ENCODE measurements around the gene CT47C1.
"Not testable (repeated sequence)": the region's sequence is repeated elsewhere in the genome, so short reads cannot be mapped to it uniquely, and the experiment has no call there.

CT47C1 gene

DNA sequence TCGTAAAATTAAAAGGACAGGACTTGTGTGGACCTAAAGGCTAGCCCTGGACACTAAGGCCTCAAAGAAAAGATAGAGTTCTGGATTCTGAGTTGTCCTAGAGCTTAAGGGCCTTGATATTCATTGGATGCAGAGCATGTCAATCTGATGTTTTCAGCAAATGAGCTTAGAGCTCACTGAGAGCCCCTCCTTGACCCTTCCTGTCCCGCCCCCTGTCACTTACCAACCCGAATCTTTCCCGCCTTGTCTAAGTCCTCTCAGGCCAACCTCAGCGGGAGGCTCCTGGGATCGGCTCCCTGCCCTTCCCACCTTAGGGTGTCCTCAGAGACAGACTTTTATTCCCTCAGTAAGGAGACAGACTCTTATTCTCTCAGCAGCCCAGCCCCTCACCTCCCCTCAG is at the start of gene CT47C1:
Gene CT47C1 (plus strand): TSS at position 250 of the 400 bp plus-strand sequence. CDS start 233 bp downstream, outside the sequence.
- Mint-ChIP-seq H3K36me3 (no peaks in the 10 kb centered on the region), H3K4me1 (no peaks in the 10 kb centered on the region), H3K4me3 (no peak within 1 kb of the TSS), H3K27ac (no peak within 1 kb of the TSS), H3K9me3 (no peaks in the 10 kb centered on the region)
- no peak for ATAC-seq
- DNase-seq (ENCODE audit: low spot score in 2 of 2) = no peak

DNA sequence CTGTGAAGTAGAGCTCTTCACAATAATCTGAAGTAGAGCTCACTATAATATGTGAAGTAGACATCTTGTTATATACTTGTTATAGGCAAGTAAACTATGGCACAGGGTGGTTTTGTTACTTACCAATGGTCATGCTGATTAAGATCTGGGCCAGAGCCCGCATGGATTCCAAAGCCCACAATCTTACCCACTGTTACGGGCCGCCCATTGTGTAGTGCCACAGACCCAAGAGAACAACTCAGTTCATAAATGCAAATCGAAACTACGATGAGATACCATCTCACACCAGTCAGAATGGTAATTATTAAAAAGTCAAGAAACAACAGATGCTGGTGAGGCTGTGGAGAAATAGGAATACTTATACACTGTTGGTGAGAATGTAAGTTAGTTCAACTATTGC is 46.9 kb upstream of the CT47C1 start:
- no peak for ATAC-seq
- no peak for DNase-seq (ENCODE audit: low spot score in 2 of 2)
- no peak overlapping the region for H3K4me3 Mint-ChIP-seq
- H3K9me3 Mint-ChIP-seq = no peaks in the 10 kb centered on the region
- H3K4me1 Mint-ChIP-seq = no peaks in the 10 kb centered on the region
- no peaks in the 10 kb centered on the region for H3K36me3 Mint-ChIP-seq
- H3K27ac Mint-ChIP-seq = no peak overlapping the region

DNA sequence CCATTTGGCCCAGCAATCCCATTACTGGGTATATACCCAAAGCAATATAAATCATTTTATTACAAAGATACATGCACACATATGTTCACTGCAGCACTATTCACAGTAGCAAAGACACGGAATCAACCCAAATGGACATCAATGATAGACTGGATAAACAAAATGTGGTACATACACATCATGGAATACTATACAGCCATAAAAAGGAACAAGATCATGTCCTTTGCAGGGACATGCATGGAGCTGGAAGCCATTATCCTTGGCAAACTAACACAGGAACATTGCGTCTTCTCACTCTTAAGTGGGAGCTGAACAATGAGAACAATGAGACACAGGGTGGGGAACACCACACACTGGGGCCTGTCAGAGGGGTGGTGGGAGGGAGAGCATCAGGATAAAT is 46.4 kb upstream of the CT47C1 start:
- not testable (repeated sequence) for DNase-seq (ENCODE audit: low spot score in 2 of 2); H3K9me3 Mint-ChIP-seq; H3K4me1 Mint-ChIP-seq; H3K4me3 Mint-ChIP-seq; H3K27ac Mint-ChIP-seq; H3K36me3 Mint-ChIP-seq; ATAC-seq

DNA sequence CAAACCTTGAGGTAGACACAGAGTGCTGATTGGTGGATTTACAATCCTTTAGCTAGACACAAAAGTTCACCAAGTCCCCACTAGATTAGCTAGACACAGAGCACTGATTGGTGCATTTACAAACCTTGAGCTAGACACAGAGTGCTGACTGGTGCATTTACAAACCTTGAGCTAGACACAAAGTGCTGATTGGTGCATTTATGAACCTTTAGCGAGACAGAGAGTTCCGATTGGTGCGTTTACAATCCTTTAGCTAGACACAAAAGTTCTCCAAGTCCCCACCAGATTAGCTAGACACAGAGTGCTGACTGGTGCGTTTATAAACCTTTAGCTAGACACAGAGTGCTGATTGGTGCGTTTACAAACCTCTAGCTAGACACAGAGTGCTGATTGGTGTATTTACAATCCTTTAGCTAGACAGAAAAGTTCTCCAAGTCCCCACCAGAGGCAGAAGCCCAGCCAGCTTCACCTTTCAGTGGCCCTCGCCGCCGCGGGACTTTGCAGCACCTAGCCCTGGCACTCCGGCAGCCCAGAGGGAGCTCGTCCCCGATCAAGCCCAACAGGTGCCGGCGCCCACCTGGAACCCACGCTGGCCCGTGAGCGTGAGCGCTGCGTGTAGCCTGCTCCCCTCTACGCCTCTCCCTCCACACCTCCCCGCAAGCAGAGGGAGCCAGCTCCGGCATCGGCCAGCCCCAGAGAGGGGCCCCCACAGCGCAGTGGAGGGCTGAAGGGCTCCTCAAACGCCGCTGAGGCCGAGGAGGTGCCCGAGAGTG is 44.6 kb upstream of the CT47C1 start:
- not testable (repeated sequence) for H3K4me1 Mint-ChIP-seq; H3K36me3 Mint-ChIP-seq; H3K27ac Mint-ChIP-seq; H3K4me3 Mint-ChIP-seq; ATAC-seq; H3K9me3 Mint-ChIP-seq; DNase-seq (ENCODE audit: low spot score in 2 of 2)

DNA sequence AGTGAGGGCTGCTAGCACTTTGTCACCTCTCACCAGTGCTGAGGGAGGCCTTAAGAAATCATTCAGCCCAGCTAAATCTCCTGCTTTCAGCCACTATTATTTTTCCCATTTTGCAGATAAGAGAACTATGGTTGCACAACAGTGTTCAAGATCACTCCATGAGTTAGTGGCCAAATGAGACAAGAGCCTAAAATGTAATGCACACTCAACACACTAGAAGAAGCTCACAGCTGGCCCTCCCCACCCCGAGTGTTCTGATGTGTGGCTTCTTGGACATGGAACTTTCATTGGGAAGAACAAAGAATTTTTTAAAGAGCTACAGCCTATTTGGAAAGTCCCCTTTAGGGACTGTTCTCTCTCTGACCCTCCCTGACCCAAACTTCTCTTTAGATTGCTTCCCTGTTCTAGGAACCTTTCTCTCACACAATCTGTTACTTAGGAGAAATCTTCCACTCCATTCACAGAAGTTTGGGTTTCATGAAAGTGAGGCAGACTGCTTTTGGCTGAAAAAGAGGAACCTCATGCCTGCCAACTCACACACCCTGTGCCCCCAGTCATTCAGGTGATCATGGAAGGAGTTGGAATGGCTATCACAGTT is 44.0 kb upstream of the CT47C1 start:
- no peaks in the 10 kb centered on the region for H3K36me3 Mint-ChIP-seq
- no peak for DNase-seq (ENCODE audit: low spot score in 2 of 2)
- ATAC-seq = no peak
- no peak overlapping the region for H3K27ac Mint-ChIP-seq
- H3K4me3 Mint-ChIP-seq = no peak overlapping the region
- no peaks in the 10 kb centered on the region for H3K4me1 Mint-ChIP-seq
- H3K9me3 Mint-ChIP-seq = no peaks in the 10 kb centered on the region

DNA sequence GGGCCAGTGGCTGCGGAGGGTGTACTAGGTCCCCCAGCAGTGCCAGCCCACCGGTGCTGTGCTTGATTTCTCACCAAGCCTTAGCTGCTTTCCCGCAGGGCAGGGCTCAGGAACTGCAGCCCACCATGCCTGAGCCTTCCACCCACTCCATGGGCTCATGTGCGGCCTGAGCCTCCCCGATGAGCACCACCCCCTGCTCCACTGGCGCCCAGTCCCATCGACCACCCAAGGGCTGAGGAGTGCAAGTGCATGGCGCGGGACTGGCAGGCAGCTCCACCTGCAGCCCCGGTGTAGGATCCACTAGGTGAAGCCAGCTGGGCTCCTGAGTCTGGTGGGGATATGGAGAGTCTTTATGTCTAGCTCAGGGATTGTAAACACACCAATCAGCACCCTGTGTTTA is 43.1 kb upstream of the CT47C1 start:
- ATAC-seq; H3K4me3 Mint-ChIP-seq; H3K27ac Mint-ChIP-seq; H3K36me3 Mint-ChIP-seq; DNase-seq (ENCODE audit: low spot score in 2 of 2); H3K4me1 Mint-ChIP-seq; H3K9me3 Mint-ChIP-seq: not testable (repeated sequence)

DNA sequence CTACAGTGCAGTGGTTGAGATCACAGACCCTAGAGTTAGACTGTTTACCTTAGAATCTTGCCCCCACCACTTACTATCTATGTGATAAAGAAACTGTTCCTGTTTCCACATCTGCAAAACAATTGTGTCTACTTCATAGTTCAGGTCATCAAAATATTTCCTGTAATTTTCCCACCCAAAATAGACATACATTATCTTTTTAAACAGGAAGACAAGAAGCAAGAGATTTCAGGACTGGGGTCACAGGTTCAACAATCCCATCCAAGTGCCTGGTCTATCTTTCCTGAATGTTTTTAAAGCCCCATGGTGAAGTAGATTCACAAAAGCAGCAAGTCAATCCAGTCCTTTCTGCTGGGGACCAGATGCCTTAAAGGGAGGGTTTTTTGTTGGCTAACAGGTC is 41.8 kb upstream of the CT47C1 start:
- no peak overlapping the region for H3K4me3 Mint-ChIP-seq
- no peak overlapping the region for H3K27ac Mint-ChIP-seq
- H3K4me1 Mint-ChIP-seq = no peaks in the 10 kb centered on the region
- ATAC-seq = no peak
- H3K36me3 Mint-ChIP-seq = no peaks in the 10 kb centered on the region
- DNase-seq (ENCODE audit: low spot score in 2 of 2) = no peak
- peaks cover 3% of the 10 kb centered on the region for H3K9me3 Mint-ChIP-seq

DNA sequence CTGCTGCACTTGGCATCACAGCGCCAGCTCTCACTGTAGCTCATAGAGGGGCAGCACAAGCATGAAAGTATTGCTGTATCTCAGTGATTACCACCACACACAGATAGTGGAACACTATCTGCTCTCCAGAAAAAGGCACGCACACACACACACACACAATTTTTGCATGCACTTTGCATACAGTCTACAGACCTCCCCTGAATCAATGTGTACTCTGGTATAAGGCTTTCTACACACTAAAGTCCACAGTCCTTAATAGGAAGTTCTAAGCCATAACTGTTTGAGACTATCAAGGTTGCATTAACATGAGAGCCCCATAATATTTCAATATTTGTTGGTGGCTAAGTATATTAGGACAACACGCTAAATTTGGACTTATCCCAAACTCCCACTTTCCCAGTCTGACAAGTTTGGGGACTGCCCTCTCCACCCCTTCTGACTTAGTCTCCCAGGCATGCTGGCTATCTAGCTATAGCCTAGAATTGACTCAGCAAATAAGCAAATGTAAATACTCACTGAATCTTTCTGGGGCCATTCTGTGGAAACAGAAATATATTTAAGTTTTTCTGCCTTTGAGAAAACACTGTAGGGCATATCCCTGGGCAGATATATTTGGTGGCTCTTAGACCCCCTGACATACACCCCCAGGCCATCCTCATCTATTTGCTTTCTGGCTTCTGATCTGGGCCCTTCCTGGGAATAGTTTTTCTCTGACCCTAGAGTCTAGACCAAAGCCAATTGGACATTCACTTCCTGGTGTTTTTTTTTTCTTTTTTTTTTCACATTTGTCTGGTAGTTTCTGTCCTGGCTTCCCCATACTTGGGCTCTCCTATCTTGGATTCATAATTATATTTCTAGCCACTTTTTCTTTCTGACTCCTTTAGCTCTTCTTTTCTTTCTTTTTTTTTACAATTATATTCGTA is 36.4 kb upstream of the CT47C1 start:
- H3K36me3 Mint-ChIP-seq = no peaks in the 10 kb centered on the region
- H3K27ac Mint-ChIP-seq = no peak overlapping the region
- no peak for DNase-seq (ENCODE audit: low spot score in 2 of 2)
- no peak overlapping the region for H3K4me3 Mint-ChIP-seq
- no peak for ATAC-seq
- peaks cover 3% of the 10 kb centered on the region for H3K9me3 Mint-ChIP-seq
- no peaks in the 10 kb centered on the region for H3K4me1 Mint-ChIP-seq

DNA sequence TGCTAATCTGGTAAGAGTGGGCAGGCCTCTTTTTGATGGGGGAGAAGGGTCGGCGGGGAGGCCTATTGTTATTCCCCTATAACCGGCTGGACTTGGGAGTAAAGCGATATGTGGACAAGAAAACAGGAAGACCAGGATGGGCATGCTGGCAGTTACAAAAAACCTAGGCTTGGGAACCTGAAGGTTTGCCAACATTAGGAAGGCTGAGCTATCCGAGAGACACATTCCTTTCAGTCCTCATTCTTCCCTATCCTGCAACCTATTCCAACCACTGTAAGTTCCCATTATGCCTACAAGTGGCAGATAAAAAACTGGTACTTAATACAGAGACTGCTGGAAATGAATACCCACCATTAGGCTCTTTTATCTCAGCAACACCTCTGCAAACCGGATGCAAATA is 32.4 kb upstream of the CT47C1 start:
- H3K36me3 Mint-ChIP-seq = no peaks in the 10 kb centered on the region
- no peak overlapping the region for H3K27ac Mint-ChIP-seq
- no peak for DNase-seq (ENCODE audit: low spot score in 2 of 2)
- H3K4me1 Mint-ChIP-seq = no peaks in the 10 kb centered on the region
- ATAC-seq = no peak
- no peaks in the 10 kb centered on the region for H3K9me3 Mint-ChIP-seq
- no peak overlapping the region for H3K4me3 Mint-ChIP-seq

DNA sequence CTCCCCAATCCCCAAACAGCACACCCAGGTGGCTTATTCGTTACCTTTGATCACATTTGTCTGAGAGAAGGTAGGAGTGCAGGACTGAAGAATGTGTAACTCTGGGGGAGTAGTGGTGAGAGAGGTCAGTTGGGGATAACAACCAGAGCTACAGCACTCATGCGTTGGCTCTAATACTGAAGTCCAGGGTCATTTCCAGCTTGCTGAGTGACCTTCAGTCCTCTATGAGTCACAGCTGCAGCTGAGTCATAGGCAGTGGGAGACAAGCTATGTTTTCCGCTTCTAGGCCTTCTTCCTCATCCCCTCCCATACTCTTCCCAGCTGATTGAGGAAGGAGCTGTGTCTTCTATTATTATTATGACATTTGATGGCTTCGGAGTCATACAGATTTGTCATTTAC is 31.6 kb upstream of the CT47C1 start:
- no peak for ATAC-seq
- H3K4me3 Mint-ChIP-seq = no peak overlapping the region
- H3K27ac Mint-ChIP-seq = no peak overlapping the region
- H3K36me3 Mint-ChIP-seq = no peaks in the 10 kb centered on the region
- H3K4me1 Mint-ChIP-seq = no peaks in the 10 kb centered on the region
- no peaks in the 10 kb centered on the region for H3K9me3 Mint-ChIP-seq
- DNase-seq (ENCODE audit: low spot score in 2 of 2) = no peak

DNA sequence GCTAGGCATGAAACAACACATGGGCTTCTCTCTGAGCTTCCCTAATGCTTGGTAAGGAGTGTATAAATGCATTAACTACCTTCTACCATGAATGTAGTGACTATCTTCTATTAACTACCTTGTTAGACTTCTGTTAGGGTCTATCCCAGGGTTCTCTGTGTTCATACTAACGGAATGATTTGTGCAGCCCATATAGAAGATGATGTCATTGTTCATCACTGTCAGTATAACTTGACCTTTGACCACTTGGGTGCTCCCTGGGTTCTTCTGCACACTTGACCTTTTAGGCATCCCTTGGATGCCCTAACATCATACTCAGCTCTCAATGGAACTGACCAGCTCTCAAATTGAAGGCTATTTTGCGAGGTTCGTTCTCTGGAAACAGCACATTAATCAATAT is 30.8 kb upstream of the CT47C1 start:
- H3K27ac Mint-ChIP-seq = no peak overlapping the region

DNA sequence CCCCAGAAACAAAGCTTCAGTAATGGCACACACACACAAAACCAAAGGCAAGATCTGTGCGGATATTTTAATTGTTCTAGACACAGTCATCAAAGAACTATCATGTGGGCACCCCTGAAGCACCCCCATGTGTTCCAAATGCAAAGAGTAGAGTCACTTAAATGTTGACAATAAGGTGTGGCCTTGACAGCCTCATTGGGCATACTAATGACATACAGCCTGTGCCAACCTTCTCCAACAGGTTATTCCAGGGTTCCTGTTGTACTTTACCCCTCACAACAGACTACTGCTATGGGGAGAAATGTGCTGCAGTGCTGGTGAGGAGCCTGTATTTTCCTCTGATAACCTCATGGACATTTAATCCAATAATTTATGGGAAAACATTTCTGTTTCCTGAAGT is 29.8 kb upstream of the CT47C1 start:
- Mint-ChIP-seq H3K4me3 (no peak overlapping the region), H3K9me3 (no peaks in the 10 kb centered on the region), H3K27ac (no peak overlapping the region), H3K4me1 (no peaks in the 10 kb centered on the region), H3K36me3 (no peaks in the 10 kb centered on the region)
- DNase-seq (ENCODE audit: low spot score in 2 of 2) (no peak), ATAC-seq (no peak)

More for the DNA sequence above, 30.8 kb upstream of the CT47C1 start:
- Mint-ChIP-seq H3K9me3 (no peaks in the 10 kb centered on the region), H3K4me1 (no peaks in the 10 kb centered on the region), H3K36me3 (no peaks in the 10 kb centered on the region), H3K4me3 (no peak overlapping the region)
- DNase-seq (ENCODE audit: low spot score in 2 of 2) = no peak
- no peak for ATAC-seq

DNA sequence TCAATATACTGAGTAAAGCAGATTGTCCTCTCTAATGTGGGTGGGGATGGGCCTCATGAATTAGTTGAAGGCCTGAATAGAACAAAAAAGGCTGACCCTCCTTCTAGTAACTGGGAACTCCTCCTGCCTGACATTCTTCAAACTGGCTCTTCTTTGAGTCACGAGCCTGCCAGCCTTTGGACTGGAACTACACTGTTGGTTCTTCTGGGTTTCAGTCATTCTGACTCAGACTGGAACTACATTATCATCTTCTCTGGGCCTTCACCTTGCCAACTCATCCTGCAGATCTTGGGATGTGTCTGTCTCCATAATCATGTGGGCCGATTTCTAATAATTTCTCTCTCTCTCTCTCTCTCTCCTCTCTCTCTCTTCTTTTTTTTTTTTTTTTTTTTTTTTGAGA is 26.9 kb upstream of the CT47C1 start:
- peak; percentile 56 for ATAC-seq
- no peak for DNase-seq (ENCODE audit: low spot score in 2 of 2)
- H3K4me3 Mint-ChIP-seq = no peak overlapping the region
- H3K27ac Mint-ChIP-seq = no peak overlapping the region
- no peaks in the 10 kb centered on the region for H3K36me3 Mint-ChIP-seq
- H3K4me1 Mint-ChIP-seq = no peaks in the 10 kb centered on the region
- H3K9me3 Mint-ChIP-seq = no peaks in the 10 kb centered on the region

DNA sequence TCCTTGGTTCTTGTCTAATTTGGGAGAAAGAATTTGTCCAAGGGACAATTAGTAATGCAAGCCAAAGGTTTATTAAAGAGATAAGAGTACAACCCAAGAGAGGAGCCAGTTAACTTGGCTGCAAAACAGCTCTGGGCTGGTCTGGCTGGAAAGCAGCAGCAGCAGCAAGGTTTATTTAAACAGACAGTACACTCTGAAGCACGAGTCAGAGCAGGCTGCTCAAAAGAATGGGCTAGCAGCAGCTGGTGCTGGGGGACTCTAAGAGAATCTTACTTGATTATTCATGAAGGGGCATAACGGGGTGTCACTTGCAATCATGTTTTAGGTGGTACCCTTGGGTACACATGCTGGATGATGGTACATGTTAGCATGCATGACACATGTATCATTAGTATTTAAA is 17.1 kb upstream of the CT47C1 start:
- no peak for DNase-seq (ENCODE audit: low spot score in 2 of 2)
- H3K36me3 Mint-ChIP-seq = no peaks in the 10 kb centered on the region
- H3K27ac Mint-ChIP-seq = no peak overlapping the region
- no peaks in the 10 kb centered on the region for H3K9me3 Mint-ChIP-seq
- H3K4me3 Mint-ChIP-seq = no peak overlapping the region
- ATAC-seq = no peak
- H3K4me1 Mint-ChIP-seq = no peaks in the 10 kb centered on the region

DNA sequence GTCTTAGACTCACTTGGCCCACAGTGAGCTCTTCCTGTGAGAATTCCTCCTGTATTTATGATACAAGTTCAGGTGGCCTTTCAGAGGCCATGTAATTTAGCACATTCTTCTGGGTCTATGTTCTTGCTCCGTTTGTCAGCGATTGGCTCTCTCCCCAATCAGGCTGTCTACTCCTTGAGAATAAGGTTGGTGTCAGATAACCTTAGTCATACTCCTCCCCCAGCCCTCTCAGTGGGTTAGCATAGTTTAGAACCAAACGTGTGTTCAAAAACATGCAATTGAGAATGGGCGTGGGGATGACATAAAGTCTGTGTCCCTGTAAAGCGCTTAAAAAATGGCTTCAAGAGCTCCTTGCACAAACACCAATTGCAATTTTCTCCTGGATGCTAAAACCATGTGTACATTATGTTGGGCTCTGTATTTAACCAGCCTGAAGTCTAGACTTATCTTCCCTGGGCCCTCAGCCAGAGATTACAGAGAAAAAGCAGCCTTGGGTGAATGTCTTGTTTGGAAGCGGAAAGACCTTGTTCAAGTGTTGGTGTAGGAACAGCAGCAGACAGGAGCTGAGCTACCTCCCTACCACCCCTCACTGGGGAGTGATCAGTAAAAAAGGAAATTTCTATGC is 9.9 kb upstream of the CT47C1 start:
- H3K4me3 Mint-ChIP-seq = no peak overlapping the region
- H3K9me3 Mint-ChIP-seq = no peaks in the 10 kb centered on the region
- no peaks in the 10 kb centered on the region for H3K4me1 Mint-ChIP-seq
- H3K36me3 Mint-ChIP-seq = no peaks in the 10 kb centered on the region
- no peak overlapping the region for H3K27ac Mint-ChIP-seq
- DNase-seq (ENCODE audit: low spot score in 2 of 2) = no peak
- ATAC-seq = no peak

Data from stimulated activated effector memory CD8-positive, alpha-beta T cell treated with anti-CD3 and anti-CD28 coated beads, Interleukin-12 subunit alpha, Interleukin-12 subunit beta, amount 100 ng/mL, for 72 hours (primary cell).